GM21367 (cell line): ENCODE results near the gene C17orf75.
"Not testable (repeated sequence)": the region's sequence is repeated elsewhere in the genome, so short reads cannot be mapped to it uniquely, and the experiment has no call there.

ENCODE experiments used
- ATAC-seq: cut with Tn5 transposase; IDR thresholded peaks from one replicate; pipeline ENCODE4 v1.9.1; 2021; ENCODE audit not compliant: unreplicated experiment

Gene C17orf75, protein sequence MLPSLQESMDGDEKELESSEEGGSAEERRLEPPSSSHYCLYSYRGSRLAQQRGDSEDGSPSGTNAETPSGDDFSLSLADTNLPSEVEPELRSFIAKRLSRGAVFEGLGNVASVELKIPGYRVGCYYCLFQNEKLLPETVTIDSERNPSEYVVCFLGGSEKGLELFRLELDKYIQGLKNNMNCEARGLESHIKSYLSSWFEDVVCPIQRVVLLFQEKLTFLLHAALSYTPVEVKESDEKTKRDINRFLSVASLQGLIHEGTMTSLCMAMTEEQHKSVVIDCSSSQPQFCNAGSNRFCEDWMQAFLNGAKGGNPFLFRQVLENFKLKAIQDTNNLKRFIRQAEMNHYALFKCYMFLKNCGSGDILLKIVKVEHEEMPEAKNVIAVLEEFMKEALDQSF

DNA sequence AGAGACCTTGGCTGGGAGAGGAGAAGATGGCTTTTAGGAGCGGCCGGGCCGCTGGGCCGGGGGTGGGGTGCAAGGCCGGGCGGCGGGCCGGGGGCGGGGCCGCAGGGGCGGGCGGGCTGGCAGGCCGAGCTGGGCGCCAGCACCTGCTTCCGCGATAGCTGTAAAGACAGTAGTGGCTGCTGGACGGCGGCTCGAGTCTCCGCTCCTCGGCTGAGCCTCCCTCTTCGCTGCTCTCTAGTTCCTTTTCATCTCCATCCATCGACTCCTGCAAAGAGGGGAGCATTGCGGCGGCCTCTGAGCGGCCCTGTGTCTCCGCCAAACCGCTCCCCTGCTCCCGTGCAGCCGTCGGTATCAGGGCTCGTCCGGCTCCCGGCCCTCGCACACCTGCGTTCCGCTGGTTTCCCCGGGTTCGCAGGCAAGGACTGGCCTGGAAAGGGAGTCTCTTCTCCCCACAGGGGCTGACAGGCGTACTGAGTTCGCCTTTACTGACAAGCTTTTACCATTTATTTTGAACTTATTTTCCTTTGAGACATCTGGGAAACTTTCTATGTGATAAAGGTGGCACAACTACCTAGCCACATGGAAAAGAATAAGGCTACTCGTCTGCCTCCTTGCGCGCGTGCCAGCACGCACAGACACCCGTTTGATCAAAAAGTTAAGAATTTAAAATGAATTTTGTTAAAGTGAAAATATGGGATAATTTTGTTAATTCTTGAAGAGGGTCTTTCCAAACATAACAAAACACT, at the start of gene C17orf75:
TSS of gene C17orf75 (minus strand) at position 317 of the 746 bp plus-strand sequence. CDS start at position 283, 34 bp downstream.
- peak; percentile 65 for ATAC-seq

DNA sequence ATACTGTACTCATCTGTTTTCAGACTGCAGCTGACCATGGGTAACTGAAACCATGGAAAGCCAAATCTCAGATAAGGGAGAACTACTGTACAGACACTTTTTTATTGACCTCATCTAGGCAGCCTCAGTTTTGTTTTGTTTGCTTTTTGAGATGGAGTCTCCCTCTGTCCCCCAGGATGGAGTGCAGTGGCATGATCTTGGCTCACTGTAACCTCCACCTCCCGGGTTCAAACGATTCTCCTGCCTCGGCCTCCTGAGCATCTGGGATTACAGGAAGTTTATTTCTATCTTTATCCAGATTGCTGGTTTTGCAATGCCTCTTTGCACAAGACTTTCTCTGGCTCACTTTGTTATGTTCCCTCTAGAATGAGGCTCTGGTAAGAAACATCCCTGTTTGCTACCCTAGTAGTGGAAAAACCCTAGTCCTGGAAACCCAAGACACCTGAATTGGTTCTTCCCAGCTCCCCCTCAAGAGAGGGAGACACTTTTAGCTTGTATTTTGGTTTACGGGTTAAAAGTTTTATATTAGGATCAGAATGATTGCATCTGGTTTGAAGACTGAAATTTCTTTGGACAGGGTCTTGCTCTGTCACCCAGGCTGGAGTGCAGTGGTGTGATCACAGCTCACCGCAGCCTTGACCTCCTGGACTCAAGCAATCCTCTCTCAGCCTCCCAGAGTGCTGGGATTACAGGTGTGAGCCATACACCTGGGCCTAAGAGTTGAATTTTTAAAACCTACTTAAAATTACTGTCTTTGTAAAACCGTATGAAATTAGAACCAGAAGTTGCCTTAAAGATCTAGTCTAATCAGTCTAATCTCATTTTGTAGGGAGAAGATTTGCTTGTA, 46.9 kb upstream of the C17orf75 start:
- ATAC-seq, result no peak

DNA sequence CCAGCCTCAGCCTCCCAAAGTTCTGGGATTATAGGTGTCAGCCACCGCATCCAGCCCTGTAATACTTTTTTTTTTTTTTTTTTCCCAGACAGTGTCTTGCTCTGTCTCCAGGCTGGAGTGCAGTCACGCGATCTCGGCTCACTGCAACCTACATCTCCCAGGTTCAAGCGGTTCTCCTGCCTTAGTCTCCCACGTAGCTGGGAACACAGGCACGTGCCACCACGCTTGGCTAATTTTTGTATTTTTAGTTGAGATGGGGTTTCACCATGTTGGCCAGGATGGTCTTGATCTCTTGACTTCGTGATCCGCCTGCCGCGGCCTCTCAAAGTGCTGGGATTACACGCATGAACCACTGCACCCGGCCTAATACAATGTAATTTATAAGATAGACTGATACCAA, 46.2 kb upstream of the C17orf75 start:
- ATAC-seq, result not testable (repeated sequence)

DNA sequence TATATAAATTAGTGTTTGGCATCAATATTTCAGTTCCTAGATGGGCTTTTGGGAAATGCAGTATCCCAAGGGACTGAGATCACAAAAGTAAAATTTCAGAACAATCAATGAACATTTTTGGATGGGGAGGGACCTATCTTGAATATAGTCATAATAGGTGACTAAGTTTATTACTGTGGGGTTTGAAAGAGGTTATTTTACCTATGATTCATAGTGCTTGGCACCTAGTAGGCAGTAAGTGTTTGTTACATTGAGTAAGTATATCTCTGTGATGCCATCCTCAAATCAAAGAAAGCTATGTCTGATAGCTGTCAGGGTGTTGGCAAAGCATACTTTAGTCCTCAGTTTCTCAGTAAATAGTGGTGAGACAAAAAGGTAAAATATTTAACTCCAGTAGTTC, 44.9 kb upstream of the C17orf75 start:
- ATAC-seq, result no peak

DNA sequence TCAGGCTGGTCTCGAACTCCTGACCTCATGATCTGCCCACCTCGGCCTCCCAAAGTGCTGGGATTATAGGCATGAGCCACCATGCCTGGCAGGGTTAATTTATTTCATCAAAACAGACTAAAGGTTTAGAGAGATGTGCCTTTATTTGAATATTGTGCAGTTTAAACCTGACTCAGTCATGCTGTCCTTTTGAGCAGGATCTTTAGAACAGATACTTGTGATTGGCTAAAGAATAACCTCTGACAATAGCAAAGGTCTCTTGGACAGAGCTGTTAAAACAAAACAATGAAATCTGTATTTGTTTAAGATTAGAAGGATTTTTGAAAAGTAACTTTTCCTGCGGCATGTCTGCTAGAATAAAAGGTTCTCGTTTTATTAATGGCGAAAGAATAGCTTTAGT, 44.0 kb upstream of the C17orf75 start:
- ATAC-seq, result no peak

DNA sequence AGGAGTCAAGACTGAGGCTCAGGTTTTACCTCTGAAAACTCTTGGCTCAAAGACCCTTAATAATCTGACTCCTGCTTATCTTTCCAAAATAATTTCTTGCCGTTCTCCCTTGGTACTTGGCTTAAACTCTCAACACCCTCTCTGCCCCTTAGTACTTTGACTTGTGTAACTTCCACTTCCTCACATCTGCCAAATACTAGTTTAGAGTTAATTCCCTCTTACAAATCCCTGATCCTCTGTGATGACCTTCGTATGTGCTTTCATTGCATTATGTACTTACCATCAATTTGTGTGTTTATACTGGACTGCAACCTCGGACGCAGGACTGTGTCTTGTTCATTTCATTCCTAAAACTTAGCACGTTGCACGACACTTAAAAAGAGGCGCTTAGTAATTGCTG, 43.1 kb upstream of the C17orf75 start:
- no peak for ATAC-seq

DNA sequence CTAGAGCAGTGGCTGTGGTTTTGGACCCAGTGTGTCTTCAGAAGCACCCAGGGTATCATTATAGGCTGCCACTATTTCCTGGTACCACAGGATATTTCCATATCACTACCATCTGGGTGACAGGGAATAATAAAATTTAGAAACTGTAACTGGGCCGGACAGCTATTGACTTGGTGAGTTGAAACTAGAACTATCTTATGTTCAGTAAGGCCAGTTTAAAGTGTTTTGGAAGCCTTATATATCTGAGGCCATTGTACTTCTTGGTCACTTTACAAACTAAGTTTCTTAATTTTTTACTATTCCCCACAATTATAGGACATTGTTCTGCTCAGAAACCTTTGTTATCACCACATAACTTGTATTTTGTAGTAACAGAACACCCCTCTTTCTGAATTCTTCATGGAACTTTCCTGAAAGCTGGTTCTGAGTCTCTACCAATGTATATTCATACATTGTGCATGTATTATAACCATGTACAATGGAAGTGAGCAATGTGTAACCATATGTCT, 42.0 kb upstream of the C17orf75 start:
- ATAC-seq, result no peak

DNA sequence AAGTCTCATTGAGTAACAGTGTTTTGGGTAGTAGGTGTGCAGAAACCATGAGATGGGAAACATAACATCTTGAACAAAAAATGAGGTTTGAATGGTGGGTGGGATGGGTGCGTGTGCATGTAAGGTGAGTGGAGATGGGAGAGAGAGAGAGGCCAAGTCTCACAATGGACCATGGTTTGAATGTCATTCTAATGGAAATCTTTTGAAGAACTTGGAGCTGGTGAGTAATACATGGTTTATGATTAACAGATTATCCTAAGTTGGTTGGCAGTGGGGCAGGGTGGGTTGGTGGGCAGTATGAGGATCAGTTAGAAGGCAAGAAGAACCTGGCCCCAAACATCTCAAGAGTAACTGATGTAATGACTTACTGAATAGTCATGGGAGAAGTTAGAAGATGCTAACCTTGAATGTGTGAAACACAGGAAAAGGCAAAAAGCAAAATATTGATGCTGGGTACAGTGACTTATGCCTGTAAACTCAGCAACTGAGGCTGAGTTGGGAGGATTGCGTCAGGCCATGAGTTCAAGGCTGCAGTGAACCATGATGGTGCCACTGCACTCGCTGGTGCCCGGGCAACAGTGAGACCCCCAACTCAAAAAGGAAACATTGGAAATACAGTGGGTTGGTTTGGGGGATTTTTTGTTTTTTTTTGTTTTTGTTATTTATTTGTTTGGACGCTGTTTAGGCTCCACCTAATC, 40.7 kb upstream of the C17orf75 start:
- ATAC-seq, result no peak

DNA sequence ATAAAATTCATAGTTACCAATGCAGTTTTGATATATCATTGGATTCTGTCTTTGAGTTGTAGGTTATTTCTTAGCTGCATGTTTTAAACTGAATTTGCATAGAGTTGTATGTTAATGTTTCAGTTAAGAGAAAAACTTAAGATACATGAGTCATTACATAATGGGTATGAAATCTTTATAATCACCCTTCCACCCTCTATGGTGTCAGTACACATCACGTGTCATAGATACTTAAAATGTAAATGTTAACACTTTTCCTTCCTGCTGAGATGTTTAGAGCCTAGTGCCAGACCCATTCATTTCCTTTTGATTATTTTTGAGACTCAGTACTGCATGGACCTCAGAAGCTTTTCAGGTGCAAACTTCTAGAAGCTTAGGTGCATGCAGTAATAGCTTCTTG, 28.5 kb upstream of the C17orf75 start:
- no peak for ATAC-seq

DNA sequence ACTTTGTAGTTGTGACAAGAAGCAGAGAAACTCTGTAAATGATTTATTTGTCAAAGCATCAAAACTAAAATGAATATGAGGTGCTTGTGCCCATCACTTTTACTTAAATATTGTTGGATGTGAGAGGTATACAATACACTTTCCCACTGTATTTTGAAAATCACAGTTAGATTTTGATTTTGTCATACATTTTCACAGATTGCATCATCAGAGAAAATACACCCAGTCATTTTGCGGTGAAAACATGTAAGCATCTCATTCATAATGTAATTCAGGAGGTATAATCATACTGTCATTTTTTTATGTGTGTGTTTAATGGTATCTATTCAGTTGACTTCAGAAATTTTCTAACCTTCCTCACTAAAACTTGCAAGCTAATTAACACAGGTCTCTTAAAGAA, 19.3 kb upstream of the C17orf75 start:
- no peak for ATAC-seq

DNA sequence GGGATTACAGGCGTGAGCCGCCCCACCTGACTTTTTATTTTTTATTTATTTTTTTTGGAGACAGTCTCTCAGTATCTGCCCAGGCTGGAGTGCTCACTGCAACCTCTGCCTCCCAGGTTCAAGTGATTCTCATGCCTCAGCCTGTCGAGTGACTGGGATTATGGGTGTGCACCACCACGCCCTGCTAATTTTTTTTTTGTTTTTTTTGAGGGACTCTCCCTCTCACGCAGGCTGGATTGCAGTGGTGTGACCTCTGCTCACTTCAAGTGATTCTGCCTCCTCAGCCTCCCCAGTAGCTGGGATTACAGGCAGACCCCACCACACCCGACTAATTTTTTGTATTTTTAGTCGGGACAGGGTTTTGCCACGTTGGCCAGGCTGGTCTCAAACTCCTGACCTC, 15.6 kb upstream of the C17orf75 start:
- ATAC-seq, result no peak

DNA sequence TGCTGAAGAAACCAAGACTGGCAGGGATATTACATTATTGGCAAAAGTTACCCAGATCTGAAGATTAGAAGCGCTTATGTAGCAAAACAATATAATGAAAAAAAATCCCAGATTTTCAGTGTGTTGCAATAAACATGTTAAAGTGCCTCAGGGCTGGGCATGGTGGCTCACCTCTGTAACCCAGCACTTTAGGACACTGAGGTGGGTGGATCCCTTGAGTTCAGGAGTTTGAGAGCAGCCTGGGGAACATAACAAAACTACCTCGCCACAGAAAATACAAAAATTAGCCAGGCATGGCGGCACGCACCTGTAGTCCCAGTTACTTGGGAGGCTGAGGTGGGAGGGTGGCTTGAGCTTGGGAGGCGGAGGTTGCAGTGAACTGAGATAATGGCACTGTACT, 14.8 kb upstream of the C17orf75 start:
- no peak for ATAC-seq

DNA sequence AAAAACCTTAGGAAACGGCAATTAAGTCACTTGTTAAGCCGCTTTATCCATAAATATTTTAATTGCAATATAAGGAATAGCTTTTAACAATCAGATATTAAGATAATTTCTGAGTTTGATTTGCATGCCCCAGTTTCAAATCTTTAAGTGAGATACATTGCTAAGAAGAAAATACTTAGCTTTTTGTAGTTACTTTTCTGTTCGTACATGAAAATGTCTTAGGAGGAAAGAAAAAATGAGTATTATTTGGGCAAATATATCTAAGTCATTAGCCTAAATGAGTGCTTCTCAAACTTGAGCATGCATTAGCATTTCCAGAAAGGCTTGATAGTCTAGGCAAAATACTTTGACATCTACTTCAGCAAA, 14.4 kb upstream of the C17orf75 start:
- no peak for ATAC-seq

DNA sequence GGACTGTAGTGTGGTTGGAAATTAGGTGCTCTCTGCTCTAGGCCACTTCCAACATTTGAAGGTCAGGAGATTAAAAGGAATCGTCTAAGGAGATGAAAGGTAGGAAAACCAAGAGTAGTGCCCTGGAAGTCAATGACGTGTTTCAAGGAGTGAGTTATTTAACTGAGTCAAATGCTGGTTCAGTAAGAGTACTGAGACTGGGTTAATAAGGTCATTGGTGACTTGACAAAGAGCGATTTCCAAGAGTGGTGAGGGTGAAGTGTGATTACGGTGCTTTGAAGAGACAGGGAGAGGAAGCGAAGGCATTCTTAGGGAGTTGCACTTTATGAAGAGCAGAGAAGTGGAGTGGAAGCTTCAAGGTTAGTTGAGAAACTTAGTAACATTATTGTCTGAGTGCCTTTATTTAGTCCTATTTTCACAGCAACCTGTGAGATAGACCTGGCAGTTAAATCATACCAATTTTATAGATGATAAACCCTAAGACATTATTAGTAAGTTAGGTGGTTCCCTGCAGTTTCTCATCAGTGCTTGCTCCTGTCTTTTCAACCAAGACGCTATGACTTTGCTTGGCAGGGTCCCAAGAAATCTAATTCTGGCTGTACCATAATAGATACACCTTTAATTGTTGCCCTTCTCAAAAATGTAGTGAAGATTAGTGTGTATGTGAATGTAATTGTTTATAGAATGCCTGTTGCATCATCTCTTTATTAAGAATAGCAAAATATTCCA, 13.8 kb upstream of the C17orf75 start:
- ATAC-seq, result no peak

DNA sequence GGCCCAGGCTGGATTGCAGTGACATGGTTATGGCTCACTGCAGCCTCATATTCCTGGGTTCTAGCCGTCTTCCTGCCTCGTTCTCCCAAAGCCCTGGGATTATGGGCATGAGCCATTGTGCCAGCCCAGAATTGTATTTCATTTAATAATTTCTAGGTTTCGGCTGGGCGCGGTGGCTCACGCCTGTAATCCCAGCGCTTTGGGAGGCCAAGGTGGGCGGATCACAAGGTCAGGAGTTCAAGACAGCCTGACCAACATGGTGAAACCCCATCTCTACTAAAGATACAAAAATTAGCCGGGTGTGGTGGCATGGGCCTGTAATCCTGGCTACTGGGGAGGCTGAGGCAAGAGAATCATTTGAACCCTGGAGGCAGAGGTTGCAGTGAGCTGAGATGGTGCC, 10.8 kb upstream of the C17orf75 start:
- ATAC-seq, result not testable (repeated sequence)

DNA sequence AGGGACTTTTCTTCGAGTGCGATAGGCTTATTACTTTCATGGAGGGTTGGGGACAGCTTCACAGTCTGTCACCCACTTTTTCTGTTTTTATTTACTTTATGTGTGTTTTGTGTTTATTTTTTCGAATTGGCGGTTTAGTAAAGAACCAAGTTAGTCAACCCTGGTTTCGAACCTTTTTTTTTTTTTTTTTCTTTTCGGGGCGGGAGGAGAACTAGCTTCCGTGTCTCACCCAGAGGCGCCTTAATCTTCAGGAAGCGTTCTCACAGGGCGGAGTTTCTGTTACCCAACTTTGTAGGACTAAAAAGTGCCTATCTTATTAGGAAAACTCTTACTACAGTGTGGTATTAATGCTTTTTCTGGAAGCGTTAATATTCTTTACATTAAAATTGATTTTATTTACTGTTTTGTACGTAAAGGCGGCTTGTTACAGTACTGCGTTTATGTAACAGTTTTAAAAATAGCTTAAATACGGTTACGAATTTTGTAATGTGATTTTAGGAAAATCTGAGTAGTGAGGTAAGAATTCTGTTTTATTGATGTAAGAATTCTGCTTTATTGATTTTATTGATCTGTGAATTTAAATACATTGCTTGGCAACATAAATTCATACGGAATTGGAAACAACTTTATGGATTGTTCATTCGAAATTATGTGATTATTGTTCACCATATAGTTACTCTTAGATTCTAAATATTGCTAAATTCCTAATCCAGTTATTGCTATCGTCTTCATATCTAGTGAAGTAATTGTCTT, 8.9 kb upstream of the C17orf75 start:
- ATAC-seq, result no peak

DNA sequence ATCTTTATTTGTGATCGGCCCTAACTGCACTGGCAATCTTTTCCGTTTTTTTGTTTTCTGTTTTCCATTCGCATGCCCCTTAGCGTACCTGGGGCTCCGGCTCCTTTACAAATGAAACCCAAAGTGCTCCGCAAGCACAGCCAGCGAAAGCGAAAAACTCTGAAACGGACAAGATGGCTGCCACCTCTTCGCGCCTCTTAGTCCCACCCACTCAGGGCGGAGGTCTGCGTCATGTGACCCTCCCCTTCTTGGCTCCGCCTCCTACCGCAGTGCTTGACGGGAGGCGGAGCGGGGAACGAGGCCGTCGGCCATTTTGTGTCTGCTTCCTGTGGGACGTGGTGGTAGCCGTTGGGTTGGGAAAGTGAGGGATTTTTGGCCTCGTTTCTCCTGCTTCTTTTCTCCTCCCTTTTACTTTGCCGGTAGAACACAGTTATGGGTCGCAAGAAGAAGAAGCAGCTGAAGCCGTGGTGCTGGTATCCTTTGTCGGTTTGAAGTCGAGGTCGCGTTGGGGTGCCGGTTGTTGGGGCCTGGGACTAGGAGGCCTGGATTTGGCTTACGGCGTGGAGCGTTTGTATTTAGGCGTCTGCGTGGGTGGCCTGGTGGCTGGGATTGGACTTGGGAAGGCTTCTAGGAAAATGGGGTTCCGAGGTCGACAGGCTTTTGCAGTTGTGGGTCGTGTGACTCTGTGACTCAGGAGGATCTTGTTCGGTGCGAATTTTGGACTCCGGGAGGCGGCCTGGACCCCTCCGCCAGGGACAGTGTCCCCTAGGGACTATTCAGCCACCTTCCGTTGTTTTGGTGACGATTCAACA, 8.1 kb upstream of the C17orf75 start, which contains the start of gene ZNF207:
TSS of gene ZNF207 (plus strand) at position 304 of the 812 bp plus-strand sequence. CDS start at position 433, 129 bp downstream.
- peak; percentile 84 for ATAC-seq

DNA sequence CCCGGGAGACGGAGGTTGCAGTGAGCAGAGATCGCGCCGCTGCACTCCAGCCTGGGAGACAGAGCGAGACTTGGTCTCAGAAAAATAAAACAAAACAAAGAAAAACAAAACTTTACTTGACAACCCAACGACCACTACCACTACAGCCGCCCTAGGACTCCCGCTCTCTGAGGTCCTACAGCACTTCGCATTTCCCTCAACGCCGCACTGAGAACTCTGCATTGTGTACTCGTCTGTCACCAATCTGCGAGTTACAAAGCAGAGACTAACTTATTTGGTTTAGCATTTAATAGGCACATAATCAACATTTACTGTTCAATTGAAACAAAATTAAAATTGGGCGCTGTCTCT, 7.5 kb upstream of the C17orf75 start:
- ATAC-seq, result no peak

DNA sequence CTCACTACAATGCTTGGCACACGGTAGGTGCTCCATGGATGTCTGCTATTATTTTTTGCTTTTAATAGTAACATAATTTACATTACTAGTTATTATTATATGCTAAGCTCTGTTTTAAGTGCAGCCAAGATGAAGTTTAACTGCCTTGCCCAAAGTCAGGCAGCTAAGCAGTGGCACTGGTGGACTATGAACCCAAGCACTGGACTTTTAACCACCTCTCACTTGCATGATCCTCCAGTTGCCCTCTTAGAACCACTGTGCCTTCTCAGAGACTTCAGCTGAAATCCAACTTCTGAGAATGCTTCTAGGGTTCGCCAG, 6.5 kb upstream of the C17orf75 start:
- no peak for ATAC-seq
